Tibial artery (tissue), 4 donors: Measurements from ENCODE around the gene FASN.

Experiments used
- DNase-seq, 2 donors: peaks; one replicate each; pipeline ENCODE4 v3.0.0-alpha.2; 2019
- H3K27ac ChIP-seq, 2 donors: fragments of 200-600 bp; sonication (generic) in 1 of 2; 1 replicate in 1 of 2; 2 replicates in 1 of 2; pipeline ENCODE4 v1.5.1; 2018 to 2019; ENCODE audit warnings: mild to moderate bottlenecking in 1 of 2
- H3K27me3 ChIP-seq, 2 donors: fragments of 200-600 bp; sonication (generic) in 1 of 2; one replicate each; pipeline versions ENCODE4 v1.5.1 to v1.6.0; 2016 to 2019
- H3K36me3 ChIP-seq, 3 donors: fragments of 200-600 bp; sonication (generic) in 2 of 3; one replicate each; pipeline ENCODE4 v1.5.1; 2016 to 2019; ENCODE audit warnings: mild to moderate bottlenecking in 2 of 3
- H3K4me1 ChIP-seq, 4 donors: fragments of 200-600 bp; sonication (generic) in 2 of 4; 1 replicate in 3 of 4; 2 replicates in 1 of 4; pipeline ENCODE4 v1.5.1; 2016 to 2019
- H3K4me3 ChIP-seq, 2 donors: fragments of 200-600 bp; sonication (generic) in 1 of 2; 1 replicate in 1 of 2; 2 replicates in 1 of 2; pipeline ENCODE4 v1.5.1; 2018 to 2019; ENCODE audit warnings: mild to moderate bottlenecking in 2 of 2
- H3K9me3 ChIP-seq, 3 donors: fragments of 200-600 bp; sonication (generic) in 1 of 3; one replicate each; pipeline ENCODE4 v1.5.1; 2016 to 2019
- CTCF ChIP-seq, 2 experiments: fragments of 200-600 bp in 1 of 2; fragments of 450-650 bp in 1 of 2; IDR thresholded peaks; one replicate each; pipeline ENCODE4 v1.5.1; 2017 to 2019; ENCODE audit warnings: antibody characterized with exemption in 2 of 2, mild to moderate bottlenecking in 1 of 2, moderate library complexity in 1 of 2
- intact Hi-C: fragments of 100-400 bp; cut with DNase I; formaldehyde crosslinking; loops from one replicate; pipeline ENCODE4 v1.15.0; 2023; ENCODE audit warnings: low total_unique reads

FASN gene

GRCh38 chr17:82048571-82048971 is 49.5 kb downstream of the FASN start:
- Histone ChIP-seq H3K36me3 (peaks cover 15 to 44% (median 34%) of the 10 kb centered on the region in 3 donors), H3K27ac (no peak overlapping the region), H3K27me3 (no peaks in the 10 kb centered on the region), H3K4me3 (no peak overlapping the region), H3K9me3 (no peaks in the 10 kb centered on the region), H3K4me1 (peaks cover 6 to 35% (median 26%) of the 10 kb centered on the region in 4 donors)
- DNase-seq: no peak
- intact Hi-C loops: no loop called here
- no peak for TF ChIP-seq CTCF (IDR thresholded peaks at IDR 0.05)

GRCh38 chr17:82047914-82048570 is 50.0 kb downstream of the FASN start:
- no peak for TF ChIP-seq CTCF (IDR thresholded peaks at IDR 0.05)
- H3K36me3 ChIP-seq: peaks cover 15 to 39% (median 34%) of the 10 kb centered on the region in 3 donors
- H3K4me1 ChIP-seq: peaks cover 6 to 30% (median 21%) of the 10 kb centered on the region in 4 donors
- DNase-seq: no peak
- no peaks in the 10 kb centered on the region for H3K27me3 ChIP-seq
- intact Hi-C loops: no loop called here
- H3K4me3 ChIP-seq: no peak overlapping the region
- H3K27ac ChIP-seq: no peak overlapping the region
- no peaks in the 10 kb centered on the region for H3K9me3 ChIP-seq

GRCh38 chr17:82047379-82047778 is 50.7 kb downstream of the FASN start:
- H3K36me3 ChIP-seq: peaks cover 15 to 39% (median 34%) of the 10 kb centered on the region in 3 donors
- no peak for TF ChIP-seq CTCF (IDR thresholded peaks at IDR 0.05)
- H3K27ac ChIP-seq: no peak overlapping the region
- intact Hi-C loops: no loop called here
- no peak for DNase-seq
- no peaks in the 10 kb centered on the region for H3K9me3 ChIP-seq
- H3K4me1 ChIP-seq: peaks cover 2 to 23% (median 15%) of the 10 kb centered on the region in 4 donors
- no peak overlapping the region for H3K4me3 ChIP-seq
- no peaks in the 10 kb centered on the region for H3K27me3 ChIP-seq

GRCh38 chr17:82046903-82047302 is 51.1 kb downstream of the FASN start:
- no peak overlapping the region for H3K4me3 ChIP-seq
- intact Hi-C loops: no loop called here
- no peaks in the 10 kb centered on the region for H3K9me3 ChIP-seq
- no peak for DNase-seq
- no peak overlapping the region for H3K27ac ChIP-seq
- H3K36me3 ChIP-seq: peaks cover 15 to 39% (median 34%) of the 10 kb centered on the region in 3 donors
- H3K4me1 ChIP-seq: peaks cover 0 to 19% (median 12%) of the 10 kb centered on the region in 4 donors
- no peak for TF ChIP-seq CTCF (IDR thresholded peaks at IDR 0.05)
- no peaks in the 10 kb centered on the region for H3K27me3 ChIP-seq

GRCh38 chr17:82045936-82046484 is 52.0 kb downstream of the FASN start:
- H3K9me3 ChIP-seq: no peaks in the 10 kb centered on the region
- no peak overlapping the region for H3K27ac ChIP-seq
- peaks cover 0 to 18% (median 11%) of the 10 kb centered on the region in 4 donors for H3K4me1 ChIP-seq
- no peaks in the 10 kb centered on the region for H3K27me3 ChIP-seq
- DNase-seq: no peak
- H3K36me3 ChIP-seq: peaks cover 15 to 39% (median 34%) of the 10 kb centered on the region in 3 donors
- intact Hi-C loops: no loop called here
- H3K4me3 ChIP-seq: no peak overlapping the region
- TF ChIP-seq CTCF (IDR thresholded peaks at IDR 0.05): no peak
